D721Med (cell line): Measurements from ENCODE around the gene ST3GAL5.

Experiments
- DNase-seq: peaks from one replicate; pipeline ENCODE4 v3.0.0; 2011; ENCODE audit warnings: low spot score; ENCODE audit not compliant: insufficient read length
- FAIRE-seq: peaks from 2 replicates; lab custom pipeline; 2011; peaks lifted over from hg19 to GRCh38; lab: Jason Lieb, UNC
- CTCF ChIP-seq: IDR thresholded peaks from 2 replicates; pipeline ENCODE4 v1.5.1; 2012; ENCODE audit warnings: mild to moderate bottlenecking, control low read depth; ENCODE audit not compliant: insufficient read depth; ENCODE audit errors: missing control alignments

The ST3GAL5 gene

GRCh38 chr2:85861650-85862049, 27.1 kb downstream of the ST3GAL5 start:
- FAIRE-seq, result no peak
- TF ChIP-seq CTCF, result no peak

GRCh38 chr2:85861180-85861579, 27.6 kb downstream of the ST3GAL5 start:
- no peak for TF ChIP-seq CTCF
- FAIRE-seq (no peak), DNase-seq (no peak)

More at GRCh38 chr2:85861650-85862049, 27.1 kb downstream of the ST3GAL5 start:
- no peak for DNase-seq

- DNase-seq, result no peak
- FAIRE-seq, result no peak
- TF ChIP-seq CTCF, result no peak
Measured at GRCh38 chr2:85858841-85859240, 29.9 kb downstream of the ST3GAL5 start.

GRCh38 chr2:85854897-85855296, 33.9 kb downstream of the ST3GAL5 start:
- no peak for TF ChIP-seq CTCF
- DNase-seq, result no peak
- no peak for FAIRE-seq

- FAIRE-seq, result no peak
- TF ChIP-seq CTCF, result no peak
- no peak for DNase-seq
Measured at GRCh38 chr2:85854166-85854509, 34.7 kb downstream of the ST3GAL5 start.

GRCh38 chr2:85853499-85854165, 35.2 kb downstream of the ST3GAL5 start:
- DNase-seq, result no peak
- TF ChIP-seq CTCF, result no peak
- FAIRE-seq, result no peak

GRCh38 chr2:85852937-85853498, 35.8 kb downstream of the ST3GAL5 start:
- FAIRE-seq (no peak), DNase-seq (no peak)
- TF ChIP-seq CTCF, result no peak
